ENCODE data around the gene SLC16A11.
A peak's percentile ranks its signal among the peaks of the same experiment; 100 is the strongest.

The SLC16A11 gene

GRCh38 chr17:7020894-7021664, 22.8 kb downstream of the SLC16A11 start:
- H3K27ac ChIP-seq (ENCODE audit: low read depth, low read length), result no peak overlapping the region

GRCh38 chr17:7019839-7020519, 23.9 kb downstream of the SLC16A11 start:
- TF ChIP-seq CTCF (IDR thresholded peaks at IDR 0.05; ENCODE audit: low read depth, low read length, poor library complexity, severe bottlenecking), result no peak
- no peak for TF ChIP-seq EZH2phosphoT487 (IDR thresholded peaks at IDR 0.05; ENCODE audit: borderline replicate concordance, low read length)
- Histone ChIP-seq H4K20me1 (ENCODE audit: control insufficient read depth, insufficient read depth, low read depth, low read length) (no peaks in the 10 kb centered on the region), H3K9me3 (ENCODE audit: control insufficient read depth, insufficient read depth, low read length) (no peaks in the 10 kb centered on the region), H3K4me1 (ENCODE audit: control insufficient read depth, low read length) (peaks cover 36% of the 10 kb centered on the region), H3K79me2 (ENCODE audit: control insufficient read depth, low read length) (no peaks in the 10 kb centered on the region), H3K9me2 (replicated peaks; ENCODE audit: control insufficient read depth, low read length) (no peaks in the 10 kb centered on the region), H3K27me3 (ENCODE audit: control insufficient read depth, low read length) (peaks cover 10% of the 10 kb centered on the region), H3F3A (ENCODE audit: control insufficient read depth, insufficient read depth) (peaks cover 7% of the 10 kb centered on the region; the same call in 1 of the 2 replicates), H3K4me3 (ENCODE audit: low read length) (no peak overlapping the region), H3K27ac (ENCODE audit: low read depth, low read length) (no peak overlapping the region), H3K4me2 (ENCODE audit: low read length) (no peak overlapping the region), H3K36me3 (ENCODE audit: control insufficient read depth, low read length) (peaks cover 7% of the 10 kb centered on the region; the same call in 1 of the 2 replicates)

More at GRCh38 chr17:7020894-7021664, 22.8 kb downstream of the SLC16A11 start:
- no peaks in the 10 kb centered on the region for H3K9me2 ChIP-seq (replicated peaks; ENCODE audit: control insufficient read depth, low read length)
- TF ChIP-seq CTCF (IDR thresholded peaks at IDR 0.05; ENCODE audit: low read depth, low read length, poor library complexity, severe bottlenecking) (no peak), EZH2phosphoT487 (IDR thresholded peaks at IDR 0.05; ENCODE audit: borderline replicate concordance, low read length) (no peak)
- no peaks in the 10 kb centered on the region for H3K79me2 ChIP-seq (ENCODE audit: control insufficient read depth, low read length)
- peaks cover 5% of the 10 kb centered on the region; the same call in 1 of the 2 replicates for H3F3A ChIP-seq (ENCODE audit: control insufficient read depth, insufficient read depth)
- H3K36me3 ChIP-seq (ENCODE audit: control insufficient read depth, low read length), result peaks cover 7% of the 10 kb centered on the region; the same call in 1 of the 2 replicates
- peaks cover 10% of the 10 kb centered on the region for H3K27me3 ChIP-seq (ENCODE audit: control insufficient read depth, low read length)
- H3K4me2 ChIP-seq (ENCODE audit: low read length), result peak overlapping the region; percentile 56; the same call in 1 of the 2 replicates
- no peaks in the 10 kb centered on the region for H4K20me1 ChIP-seq (ENCODE audit: control insufficient read depth, insufficient read depth, low read depth, low read length)
- no peak overlapping the region for H3K4me3 ChIP-seq (ENCODE audit: low read length)
- H3K4me1 ChIP-seq (ENCODE audit: control insufficient read depth, low read length), result peaks cover 25% of the 10 kb centered on the region
- H3K9me3 ChIP-seq (ENCODE audit: control insufficient read depth, insufficient read depth, low read length), result no peaks in the 10 kb centered on the region

- TF ChIP-seq CTCF (IDR thresholded peaks at IDR 0.05; ENCODE audit: low read depth, low read length, poor library complexity, severe bottlenecking), result no peak
- no peak for TF ChIP-seq EZH2phosphoT487 (IDR thresholded peaks at IDR 0.05; ENCODE audit: borderline replicate concordance, low read length)
- Histone ChIP-seq H3K36me3 (ENCODE audit: control insufficient read depth, low read length) (peaks cover 7% of the 10 kb centered on the region), H3K9me3 (ENCODE audit: control insufficient read depth, insufficient read depth, low read length) (no peaks in the 10 kb centered on the region), H3K79me2 (ENCODE audit: control insufficient read depth, low read length) (no peaks in the 10 kb centered on the region), H3K27ac (ENCODE audit: low read depth, low read length) (no peak overlapping the region), H3K4me2 (ENCODE audit: low read length) (no peak overlapping the region), H3K9me2 (replicated peaks; ENCODE audit: control insufficient read depth, low read length) (no peaks in the 10 kb centered on the region), H3K27me3 (ENCODE audit: control insufficient read depth, low read length) (peaks cover 10% of the 10 kb centered on the region), H3F3A (ENCODE audit: control insufficient read depth, insufficient read depth) (peaks cover 7% of the 10 kb centered on the region; the same call in 1 of the 2 replicates), H4K20me1 (ENCODE audit: control insufficient read depth, insufficient read depth, low read depth, low read length) (no peaks in the 10 kb centered on the region), H3K4me3 (ENCODE audit: low read length) (no peak overlapping the region), H3K4me1 (ENCODE audit: control insufficient read depth, low read length) (peaks cover 36% of the 10 kb centered on the region)
These were observed 24.5 kb downstream of the SLC16A11 start for GRCh38 chr17:7019367-7019766.
